Glutamatergic neuron (in vitro differentiated cells): Measurements from ENCODE around the gene TTI1. TPM values are rescaled to one million over a fixed set of nuclear protein-coding genes. Genes with fewer than 3 reads are reported as not detected.

ENCODE experiments used
- DNase-seq: peaks from one replicate; pipeline ENCODE4 v3.0.0; 2022
- H3K27ac Mint-ChIP-seq: one replicate; pipeline ENCODE4 v1.8.0; 2020; ENCODE audit warnings: mild to moderate bottlenecking, mixed read lengths, inconsistent platforms; ENCODE audit not compliant: unreplicated experiment
- H3K27me3 Mint-ChIP-seq: one replicate; pipeline ENCODE4 v1.8.0; 2020; ENCODE audit warnings: mild to moderate bottlenecking, moderate library complexity, mixed read lengths, inconsistent platforms; ENCODE audit not compliant: unreplicated experiment
- H3K36me3 Mint-ChIP-seq: one replicate; pipeline ENCODE4 v1.8.0; 2020; ENCODE audit warnings: mild to moderate bottlenecking, mixed read lengths, inconsistent platforms; ENCODE audit not compliant: unreplicated experiment
- H3K4me1 Mint-ChIP-seq: one replicate; pipeline ENCODE4 v1.8.0; 2020; ENCODE audit warnings: mild to moderate bottlenecking, low read depth, mixed read lengths, inconsistent platforms; ENCODE audit not compliant: unreplicated experiment
- H3K4me3 Mint-ChIP-seq: one replicate; pipeline ENCODE4 v1.8.0; 2020; ENCODE audit warnings: mild to moderate bottlenecking, mixed read lengths, inconsistent platforms; ENCODE audit not compliant: unreplicated experiment
- H3K9me3 Mint-ChIP-seq: one replicate; pipeline ENCODE4 v1.8.0; 2020; ENCODE audit warnings: mild to moderate bottlenecking, moderate library complexity, mixed read lengths, inconsistent platforms; ENCODE audit not compliant: unreplicated experiment
- CTCF ChIP-seq: fragments of 200-600 bp; sonication (generic); IDR thresholded peaks from one replicate; pipeline ENCODE4 v1.5.0; 2021; ENCODE audit not compliant: partially characterized antibody, unreplicated experiment
- total RNA-seq: library from RNA; stranded (reverse); fragmentation: NEBNext Ultra II Directional; extraction: Animal tissue kit (Norgen Biotek cat#: 25700); gene quantifications from one replicate; pipeline ENCODE4 v1.2.1, GENCODE V29; 2021; ENCODE audit not compliant: unreplicated experiment

Gene TTI1
- total RNA-seq, 1 donor from 2014 or later: 22.9 TPM

- Mint-ChIP-seq H3K27ac (no peak overlapping the region), H3K36me3 (no peaks in the 10 kb centered on the region), H3K4me1 (peaks cover 2% of the 10 kb centered on the region), H3K9me3 (no peaks in the 10 kb centered on the region), H3K27me3 (no peaks in the 10 kb centered on the region), H3K4me3 (no peak overlapping the region)
- TF ChIP-seq CTCF: no peak
- DNase-seq: no peak
Measured at GRCh38 chr20:38061109-38061508, 27.9 kb upstream of the TTI1 start.

GRCh38 chr20:38060536-38060935 lies 27.3 kb upstream of the TTI1 start:
- Mint-ChIP-seq H3K36me3 (no peaks in the 10 kb centered on the region), H3K4me3 (no peak overlapping the region), H3K27me3 (no peaks in the 10 kb centered on the region), H3K27ac (no peak overlapping the region), H3K4me1 (peaks cover 2% of the 10 kb centered on the region), H3K9me3 (no peaks in the 10 kb centered on the region)
- no peak for TF ChIP-seq CTCF
- DNase-seq: no peak

GRCh38 chr20:38059832-38060231 lies 26.6 kb upstream of the TTI1 start:
- Mint-ChIP-seq H3K4me1 (peaks cover 2% of the 10 kb centered on the region), H3K27me3 (no peaks in the 10 kb centered on the region), H3K9me3 (no peaks in the 10 kb centered on the region), H3K4me3 (no peak overlapping the region), H3K27ac (no peak overlapping the region), H3K36me3 (no peaks in the 10 kb centered on the region)
- TF ChIP-seq CTCF: no peak
- no peak for DNase-seq

- H3K27ac Mint-ChIP-seq: no peak overlapping the region
- peak; percentile 96 for TF ChIP-seq CTCF
- DNase-seq: peak; percentile 93
Measured at GRCh38 chr20:38057351-38057972, 24.2 kb upstream of the TTI1 start.

GRCh38 chr20:38055848-38056247 lies 22.6 kb upstream of the TTI1 start:
- no peak overlapping the region for H3K4me3 Mint-ChIP-seq

More at GRCh38 chr20:38057351-38057972, 24.2 kb upstream of the TTI1 start:
- H3K27me3 Mint-ChIP-seq: no peaks in the 10 kb centered on the region
- no peaks in the 10 kb centered on the region for H3K9me3 Mint-ChIP-seq
- no peak overlapping the region for H3K4me3 Mint-ChIP-seq
- no peaks in the 10 kb centered on the region for H3K36me3 Mint-ChIP-seq
- peaks cover 5% of the 10 kb centered on the region for H3K4me1 Mint-ChIP-seq

More at GRCh38 chr20:38055848-38056247, 22.6 kb upstream of the TTI1 start:
- no peak overlapping the region for H3K27ac Mint-ChIP-seq
- no peaks in the 10 kb centered on the region for H3K36me3 Mint-ChIP-seq
- no peaks in the 10 kb centered on the region for H3K27me3 Mint-ChIP-seq
- H3K9me3 Mint-ChIP-seq: no peaks in the 10 kb centered on the region
- no peak for TF ChIP-seq CTCF
- peaks cover 5% of the 10 kb centered on the region for H3K4me1 Mint-ChIP-seq
- DNase-seq: no peak
